Caco-2 (cell line): ENCODE measurements around the gene RPL32. TPM values are rescaled to one million over a fixed set of nuclear protein-coding genes. Genes with fewer than 3 reads are reported as not detected.

Experiments used
- BruUV-seq: library from RNA; stranded (reverse); fragments of 400-500 nt; replicated peaks from 2 replicates; lab custom pipeline; 2021; lab: Mats Ljungman, UMichigan
- CTCF ChIA-PET: fragments of 300-600 bp; sonication (Branson Sonifier 250); formaldehyde crosslinking; loops from one replicate; lab custom pipeline; 2022; ENCODE audit warnings: antibody characterized with exemption; lab: Charles Lee
- POLR2A ChIA-PET: fragments of 300-600 bp; sonication (Branson Sonifier 250); formaldehyde crosslinking; loops from one replicate; lab custom pipeline; 2022; ENCODE audit warnings: antibody characterized with exemption; lab: Charles Lee
- DNase-seq, 2 experiments: peaks; one replicate each; pipeline versions ENCODE4 v3.0.0 to v3.0.0-alpha.2; 2020 to 2022
- H3K27me3 ChIP-seq: replicated peaks from 2 replicates; pipeline ENCODE4 v1.6.0; 2011; ENCODE audit warnings: low read length; ENCODE audit not compliant: control insufficient read depth, insufficient read depth
- H3K36me3 ChIP-seq: 2 replicates; pipeline ENCODE4 v1.5.1; 2011; ENCODE audit warnings: low read length; ENCODE audit not compliant: control insufficient read depth, insufficient read depth
- H3K4me1 ChIP-seq: fragments of 250-450 bp; sonication (Bioruptor Pico); 2 replicates; pipeline ENCODE4 v1.5.1; 2020; ENCODE audit warnings: mild to moderate bottlenecking
- H3K4me3 ChIP-seq: 2 replicates; pipeline ENCODE4 v1.5.1; 2011; ENCODE audit warnings: low read depth, mild to moderate bottlenecking, control low read depth, low read length
- H3K9me3 ChIP-seq: fragments of 250-450 bp; sonication (Bioruptor Pico); 2 replicates; pipeline ENCODE4 v1.5.1; 2020; ENCODE audit warnings: mild to moderate bottlenecking, moderate library complexity
- H3K27ac Mint-ChIP-seq: one replicate; pipeline ENCODE4 v1.8.0; 2022; ENCODE audit warnings: mixed read lengths; ENCODE audit not compliant: unreplicated experiment
- H3K27me3 Mint-ChIP-seq: one replicate; pipeline ENCODE4 v1.8.0; 2022; ENCODE audit warnings: mixed read lengths; ENCODE audit not compliant: insufficient read depth, unreplicated experiment
- H3K36me3 Mint-ChIP-seq: one replicate; pipeline ENCODE4 v1.8.0; 2022; ENCODE audit warnings: mild to moderate bottlenecking, mixed read lengths; ENCODE audit not compliant: insufficient read depth, unreplicated experiment
- H3K4me1 Mint-ChIP-seq: one replicate; pipeline ENCODE4 v1.8.0; 2022; ENCODE audit warnings: low read depth, mixed read lengths; ENCODE audit not compliant: unreplicated experiment
- H3K4me3 Mint-ChIP-seq: one replicate; pipeline ENCODE4 v1.8.0; 2022; ENCODE audit warnings: mild to moderate bottlenecking, moderate library complexity, mixed read lengths; ENCODE audit not compliant: unreplicated experiment
- H3K9me3 Mint-ChIP-seq: one replicate; pipeline ENCODE4 v1.8.0; 2022; ENCODE audit warnings: mixed read lengths; ENCODE audit not compliant: unreplicated experiment
- CTCF ChIP-seq, 2 experiments: fragments of 200-600 bp in 1 of 2; IDR thresholded peaks; 1 replicate in 1 of 2; 2 replicates in 1 of 2; pipeline versions ENCODE4 v1.5.1 to v1.8.0; 2011 to 2022; ENCODE audit warnings: antibody characterized with exemption in 1 of 2, control low read depth in 1 of 2, inconsistent platforms in 1 of 2, low read depth in 1 of 2, low read length in 1 of 2, mild to moderate bottlenecking in 1 of 2, moderate library complexity in 1 of 2; ENCODE audit not compliant: insufficient read depth in 1 of 2, severe bottlenecking in 1 of 2, unreplicated experiment in 1 of 2
- intact Hi-C: fragments of 100-400 bp; cut with micrococcal nuclease; formaldehyde crosslinking; loops from one replicate; pipeline ENCODE4 v1.10.0; 2022; ENCODE audit not compliant: unreplicated experiment
- total RNA-seq: library from RNA; stranded (reverse); gene quantifications from 2 replicates; pipeline ENCODE4 v1.2.3, GENCODE V29; 2022

The RPL32 gene
- total RNA-seq, 1 experiment from 2014 or later: 1,713 TPM

GRCh38 chr3:12838179-12838965, 3.0 kb downstream of the RPL32 start:
- CTCF ChIA-PET: interaction anchor here (1.2 kb wide), 1 partner anchor 28 kb away, joined by 3 read pairs; no protein-coding TSS in a partner anchor
- BruUV-seq: no TSS peak
- Mint-ChIP-seq H3K36me3 (peaks cover 84% of the 10 kb centered on the region), H3K4me1 (no peaks in the 10 kb centered on the region), H3K27ac (peak overlapping the region; percentile 28), H3K27me3 (no peaks in the 10 kb centered on the region), H3K9me3 (no peaks in the 10 kb centered on the region), H3K4me3 (peak overlapping the region; percentile 93)
- POLR2A ChIA-PET: interaction anchor here (0.6 kb wide), 1 partner anchor 1157 kb away, joined by 3 read pairs; no protein-coding TSS in a partner anchor
- DNase-seq: no peak
- no peaks in the 10 kb centered on the region for H3K9me3 ChIP-seq
- peaks cover 7% of the 10 kb centered on the region for H3K4me1 ChIP-seq
- no peaks in the 10 kb centered on the region for H3K27me3 ChIP-seq
- peaks cover 16% of the 10 kb centered on the region for H3K36me3 ChIP-seq
- intact Hi-C loops: no loop called here
- no peak for TF ChIP-seq CTCF (IDR thresholded peaks at IDR 0.05; ENCODE audit: insufficient read depth in 1 of 2, low read depth in 1 of 2, low read length in 1 of 2, severe bottlenecking in 1 of 2, unreplicated experiment in 1 of 2)
- H3K4me3 ChIP-seq: no peak overlapping the region

GRCh38 chr3:12837295-12837986, 3.9 kb downstream of the RPL32 start:
- Mint-ChIP-seq H3K4me3 (peak overlapping the region; percentile 93), H3K36me3 (peaks cover 94% of the 10 kb centered on the region), H3K9me3 (no peaks in the 10 kb centered on the region), H3K27me3 (no peaks in the 10 kb centered on the region), H3K4me1 (no peaks in the 10 kb centered on the region), H3K27ac (no peak overlapping the region)
- no peak for TF ChIP-seq CTCF (IDR thresholded peaks at IDR 0.05; ENCODE audit: insufficient read depth in 1 of 2, low read depth in 1 of 2, low read length in 1 of 2, severe bottlenecking in 1 of 2, unreplicated experiment in 1 of 2)
- ChIA-PET CTCF (interaction anchor here (1.2 kb wide), 1 partner anchor 27 kb away, joined by 3 read pairs; no protein-coding TSS in a partner anchor), POLR2A (interaction anchor here (0.6 kb wide), 1 partner anchor 1156 kb away, joined by 3 read pairs; no protein-coding TSS in a partner anchor)
- intact Hi-C loops: no loop called here
- Histone ChIP-seq H3K36me3 (peaks cover 18% of the 10 kb centered on the region), H3K9me3 (no peaks in the 10 kb centered on the region), H3K4me3 (no peak overlapping the region), H3K4me1 (peaks cover 7% of the 10 kb centered on the region), H3K27me3 (no peaks in the 10 kb centered on the region)
- BruUV-seq: no TSS peak
- DNase-seq: no peak

- H3K4me3 ChIP-seq: no peak overlapping the region
- H3K4me3 Mint-ChIP-seq: no peak overlapping the region
- H3K27me3 Mint-ChIP-seq: no peaks in the 10 kb centered on the region
- H3K4me1 ChIP-seq: peaks cover 7% of the 10 kb centered on the region
- H3K9me3 ChIP-seq: no peaks in the 10 kb centered on the region
- ChIA-PET POLR2A (no interaction called here), CTCF (interaction anchor here (0.8 kb wide), 1 partner anchor 355 kb away, joined by 3 read pairs; no protein-coding TSS in a partner anchor)
- intact Hi-C loops: no loop called here
- TF ChIP-seq CTCF (IDR thresholded peaks at IDR 0.05; ENCODE audit: insufficient read depth in 1 of 2, low read depth in 1 of 2, low read length in 1 of 2, severe bottlenecking in 1 of 2, unreplicated experiment in 1 of 2): no peak
- H3K27me3 ChIP-seq: no peaks in the 10 kb centered on the region
- no peaks in the 10 kb centered on the region for H3K4me1 Mint-ChIP-seq
- no TSS peak for BruUV-seq
- peaks cover 100% of the 10 kb centered on the region for H3K36me3 Mint-ChIP-seq
- H3K9me3 Mint-ChIP-seq: no peaks in the 10 kb centered on the region
- peaks cover 18% of the 10 kb centered on the region for H3K36me3 ChIP-seq
- no peak for DNase-seq
- no peak overlapping the region for H3K27ac Mint-ChIP-seq
Observed at GRCh38 chr3:12835052-12835665, 6.2 kb downstream of the RPL32 start.
